Osteocyte (in vitro differentiated cells): ENCODE measurements around the gene ZBTB34. TPM values are rescaled to one million over a fixed set of nuclear protein-coding genes. Genes with fewer than 3 reads are reported as not detected.
A peak's percentile ranks its signal among the peaks of the same experiment; 100 is the strongest.

Experiments
- DNase-seq: peaks from one replicate; pipeline ENCODE4 v3.0.0; 2021; ENCODE audit warnings: mixed read lengths; ENCODE audit not compliant: unreplicated experiment; ENCODE audit errors: extremely low spot score
- H3K27ac Mint-ChIP-seq: one replicate; pipeline ENCODE4 v1.8.0; 2021; ENCODE audit warnings: mild to moderate bottlenecking, mixed read lengths; ENCODE audit not compliant: unreplicated experiment
- H3K27me3 Mint-ChIP-seq: one replicate; pipeline ENCODE4 v1.8.0; 2021; ENCODE audit warnings: mixed read lengths; ENCODE audit not compliant: unreplicated experiment
- H3K36me3 Mint-ChIP-seq: one replicate; pipeline ENCODE4 v1.8.0; 2021; ENCODE audit warnings: mixed read lengths; ENCODE audit not compliant: unreplicated experiment
- H3K4me1 Mint-ChIP-seq: one replicate; pipeline ENCODE4 v1.8.0; 2021; ENCODE audit warnings: mixed read lengths; ENCODE audit not compliant: unreplicated experiment
- H3K4me3 Mint-ChIP-seq: one replicate; pipeline ENCODE4 v1.8.0; 2021; ENCODE audit warnings: mild to moderate bottlenecking, moderate library complexity, mixed read lengths; ENCODE audit not compliant: unreplicated experiment
- H3K9me3 Mint-ChIP-seq: one replicate; pipeline ENCODE4 v1.8.0; 2021; ENCODE audit warnings: mixed read lengths; ENCODE audit not compliant: unreplicated experiment
- total RNA-seq: library from RNA; stranded (reverse); gene quantifications from 2 replicates; pipeline ENCODE4 v1.2.1, GENCODE V29; 2021
- TF ChIP-seq, protein P1 (sequence below): fragments of 200-600 bp; sonication (generic); IDR thresholded peaks from 2 replicates; pipeline ENCODE4 v1.5.0; 2021; ENCODE audit warnings: antibody characterized with exemption, mild to moderate bottlenecking, moderate library complexity

Gene ZBTB34
- total RNA-seq, 1 donor from 2014 or later = 13.9 TPM

DNA sequence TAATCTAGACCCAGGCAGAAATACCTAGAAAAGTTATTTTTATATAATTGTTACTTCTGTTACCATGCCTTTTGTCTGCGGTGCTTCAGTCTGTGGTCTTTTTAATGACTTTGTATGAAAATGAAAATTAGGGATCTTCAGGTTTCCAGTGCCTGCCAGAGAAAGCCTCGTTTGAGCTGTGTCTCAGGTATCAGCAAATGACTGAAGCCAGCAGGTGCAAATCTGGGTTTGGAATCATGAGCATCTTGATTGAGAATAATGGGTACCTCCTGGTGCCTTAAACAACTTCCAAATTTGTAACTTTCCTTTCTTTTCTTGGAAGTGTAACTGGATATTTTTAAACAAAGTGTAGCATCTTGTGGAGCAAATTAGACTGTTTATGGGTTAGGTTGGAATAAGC lies 4.3 kb downstream of the ZBTB34 start:
- no peak overlapping the region for H3K4me3 Mint-ChIP-seq
- no peaks in the 10 kb centered on the region for H3K9me3 Mint-ChIP-seq
- H3K4me1 Mint-ChIP-seq = peaks cover 21% of the 10 kb centered on the region
- no peak for DNase-seq
- H3K36me3 Mint-ChIP-seq = peaks cover 32% of the 10 kb centered on the region
- TF ChIP-seq, protein P1, sequence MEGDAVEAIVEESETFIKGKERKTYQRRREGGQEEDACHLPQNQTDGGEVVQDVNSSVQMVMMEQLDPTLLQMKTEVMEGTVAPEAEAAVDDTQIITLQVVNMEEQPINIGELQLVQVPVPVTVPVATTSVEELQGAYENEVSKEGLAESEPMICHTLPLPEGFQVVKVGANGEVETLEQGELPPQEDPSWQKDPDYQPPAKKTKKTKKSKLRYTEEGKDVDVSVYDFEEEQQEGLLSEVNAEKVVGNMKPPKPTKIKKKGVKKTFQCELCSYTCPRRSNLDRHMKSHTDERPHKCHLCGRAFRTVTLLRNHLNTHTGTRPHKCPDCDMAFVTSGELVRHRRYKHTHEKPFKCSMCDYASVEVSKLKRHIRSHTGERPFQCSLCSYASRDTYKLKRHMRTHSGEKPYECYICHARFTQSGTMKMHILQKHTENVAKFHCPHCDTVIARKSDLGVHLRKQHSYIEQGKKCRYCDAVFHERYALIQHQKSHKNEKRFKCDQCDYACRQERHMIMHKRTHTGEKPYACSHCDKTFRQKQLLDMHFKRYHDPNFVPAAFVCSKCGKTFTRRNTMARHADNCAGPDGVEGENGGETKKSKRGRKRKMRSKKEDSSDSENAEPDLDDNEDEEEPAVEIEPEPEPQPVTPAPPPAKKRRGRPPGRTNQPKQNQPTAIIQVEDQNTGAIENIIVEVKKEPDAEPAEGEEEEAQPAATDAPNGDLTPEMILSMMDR = no peak
- no peaks in the 10 kb centered on the region for H3K27me3 Mint-ChIP-seq
- no peak overlapping the region for H3K27ac Mint-ChIP-seq

DNA sequence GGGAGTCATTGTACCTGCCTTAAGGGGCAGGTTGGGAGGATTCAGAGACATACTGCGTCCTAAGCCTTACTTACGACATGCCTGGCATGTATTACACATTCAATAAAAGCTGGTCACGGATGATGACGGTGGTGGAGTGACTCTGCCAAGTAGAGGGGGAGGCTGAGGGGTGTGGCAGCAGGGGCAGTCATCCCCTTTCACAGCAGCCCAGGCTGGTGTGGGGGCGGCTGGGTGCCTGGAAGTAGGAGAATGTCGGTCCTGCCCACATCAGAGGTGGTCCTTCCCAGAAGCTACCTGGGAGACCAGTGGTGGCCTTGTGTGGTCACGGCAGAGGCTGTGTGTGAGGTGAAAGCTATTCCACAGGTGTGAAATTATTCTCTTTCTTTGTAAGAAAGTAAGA lies 8.9 kb downstream of the ZBTB34 start:
- no peaks in the 10 kb centered on the region for H3K9me3 Mint-ChIP-seq
- H3K4me1 Mint-ChIP-seq = no peaks in the 10 kb centered on the region
- H3K27me3 Mint-ChIP-seq = no peaks in the 10 kb centered on the region
- TF ChIP-seq, protein P1 = no peak
- no peak overlapping the region for H3K4me3 Mint-ChIP-seq
- no peak for DNase-seq
- peaks cover 32% of the 10 kb centered on the region for H3K36me3 Mint-ChIP-seq
- H3K27ac Mint-ChIP-seq = no peak overlapping the region

DNA sequence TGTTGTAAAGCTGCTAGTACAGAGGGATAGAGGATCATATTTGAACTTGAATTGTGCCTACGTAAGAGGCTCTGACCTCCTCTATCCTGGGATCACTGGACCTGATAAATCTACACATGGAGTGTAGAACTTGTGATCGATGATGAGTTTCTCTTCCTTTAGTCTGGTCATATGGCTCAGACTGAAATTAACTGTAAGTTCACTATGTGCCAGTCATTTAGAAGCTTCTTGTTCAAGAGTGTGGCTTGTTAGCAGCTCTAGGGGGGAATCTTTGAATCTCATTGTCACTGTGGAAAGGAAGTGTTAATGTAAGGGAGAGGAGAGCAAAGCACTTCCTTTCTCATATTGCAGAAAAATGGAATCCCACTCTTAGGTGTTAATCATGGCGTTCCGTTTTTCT lies 12.1 kb downstream of the ZBTB34 start:
- Mint-ChIP-seq H3K27me3 (no peaks in the 10 kb centered on the region), H3K9me3 (no peaks in the 10 kb centered on the region), H3K27ac (peak overlapping the region; percentile 19), H3K4me3 (no peak overlapping the region), H3K4me1 (peaks cover 19% of the 10 kb centered on the region), H3K36me3 (peaks cover 12% of the 10 kb centered on the region)
- no peak for DNase-seq
- TF ChIP-seq, protein P1 = no peak

DNA sequence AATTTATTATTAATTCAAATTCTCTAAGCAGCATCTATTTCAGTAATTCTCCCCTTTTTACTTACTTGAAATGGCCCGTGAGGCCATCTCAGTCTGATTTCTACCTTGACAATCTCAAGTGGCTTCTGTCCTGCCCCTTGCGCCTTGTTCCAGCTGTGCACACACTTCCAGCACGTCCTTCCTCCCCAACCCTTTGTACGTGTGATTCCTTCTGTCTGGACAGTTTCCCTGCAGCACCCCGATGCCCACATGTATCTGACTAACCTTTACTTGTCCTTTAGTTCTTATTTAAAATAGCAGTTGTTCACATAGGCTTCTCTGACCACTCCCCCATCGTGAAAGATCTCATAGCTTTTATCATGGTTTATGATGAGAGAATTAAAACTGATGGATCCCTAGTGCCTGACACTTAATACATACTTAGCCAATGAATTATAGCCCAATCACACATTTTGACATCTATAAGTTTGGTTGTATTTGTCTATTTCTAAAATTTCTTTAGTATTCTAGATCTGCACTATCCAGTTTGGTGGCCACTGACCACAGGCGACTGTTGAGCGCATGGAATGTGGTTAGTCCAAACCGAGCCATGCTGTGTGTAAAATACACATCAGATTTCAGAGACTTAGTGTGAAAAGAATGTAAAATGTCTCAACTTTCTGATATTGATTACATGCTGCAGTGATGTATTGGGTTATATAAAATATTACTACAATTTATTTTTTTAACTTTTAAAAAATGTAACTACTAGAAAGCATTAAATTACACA lies 14.3 kb downstream of the ZBTB34 start:
- no peaks in the 10 kb centered on the region for H3K27me3 Mint-ChIP-seq
- H3K36me3 Mint-ChIP-seq = peaks cover 13% of the 10 kb centered on the region
- DNase-seq = peak; percentile 4
- peak overlapping the region; percentile 29 for H3K27ac Mint-ChIP-seq
- no peak overlapping the region for H3K4me3 Mint-ChIP-seq
- H3K9me3 Mint-ChIP-seq = no peaks in the 10 kb centered on the region
- TF ChIP-seq, protein P1 = no peak
- peaks cover 19% of the 10 kb centered on the region for H3K4me1 Mint-ChIP-seq

DNA sequence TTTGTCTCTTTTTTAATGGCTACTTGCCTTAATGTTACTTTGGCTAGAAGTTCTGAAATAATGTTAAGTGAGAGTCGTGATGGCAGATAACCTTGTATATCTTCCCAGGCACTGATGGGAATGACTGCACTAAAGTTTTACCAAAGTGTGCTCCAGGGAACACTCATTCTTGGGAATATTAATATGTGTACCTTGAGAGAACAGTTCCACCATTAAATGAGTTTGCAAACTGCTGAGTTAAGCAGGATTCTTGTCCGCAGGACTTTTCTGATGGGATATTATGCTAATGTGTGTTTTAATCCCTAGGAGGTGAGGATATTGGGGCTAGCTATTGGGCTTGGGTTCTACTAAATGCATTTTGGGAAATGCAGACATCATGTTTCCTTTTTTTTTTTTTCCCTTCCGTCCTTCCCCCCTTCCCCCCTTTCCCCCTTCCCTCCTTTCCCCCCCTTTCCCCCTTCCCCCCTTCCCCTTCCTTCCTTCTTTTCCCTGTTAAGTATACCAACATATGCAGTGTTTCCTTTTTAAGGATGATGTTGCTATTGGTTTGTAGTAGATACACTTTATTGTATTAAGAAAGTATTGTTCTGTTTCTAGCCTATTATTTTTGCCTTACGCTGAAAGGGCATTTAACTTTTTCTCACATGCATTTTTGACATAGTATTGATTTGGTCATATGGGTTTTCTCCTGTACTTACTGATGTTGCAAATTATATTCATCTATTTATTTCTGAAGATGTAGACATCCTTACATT lies 15.5 kb downstream of the ZBTB34 start:
- H3K36me3 Mint-ChIP-seq = peaks cover 21% of the 10 kb centered on the region
- DNase-seq = no peak
- H3K9me3 Mint-ChIP-seq = no peaks in the 10 kb centered on the region
- H3K27ac Mint-ChIP-seq = peak overlapping the region; percentile 68
- H3K4me1 Mint-ChIP-seq = peaks cover 19% of the 10 kb centered on the region
- TF ChIP-seq, protein P1 = no peak
- H3K27me3 Mint-ChIP-seq = no peaks in the 10 kb centered on the region
- H3K4me3 Mint-ChIP-seq = no peak overlapping the region
